Tibial nerve (tissue), 4 donors: ENCODE measurements around the gene PPP2R2C. TPM values are rescaled to one million over a fixed set of nuclear protein-coding genes. Genes with fewer than 3 reads are reported as not detected.
A peak's percentile ranks its signal among the peaks of the same experiment; 100 is the strongest.

Source experiments
- DNase-seq, 2 donors: peaks; one replicate each; pipeline ENCODE4 v3.0.0-alpha.2; 2019; ENCODE audit warnings: low spot score in 2 of 2
- H3K27ac ChIP-seq, 4 donors: fragments of 200-600 bp; sonication (generic) in 3 of 4; one replicate each; pipeline ENCODE4 v1.5.1; 2017 to 2019; ENCODE audit warnings: mild to moderate bottlenecking in 1 of 4
- H3K27me3 ChIP-seq, 2 donors: fragments of 200-600 bp; sonication (generic) in 1 of 2; one replicate each; pipeline versions ENCODE4 v1.5.1 to v1.6.0; 2017 to 2019
- H3K36me3 ChIP-seq, 3 donors: fragments of 200-600 bp; sonication (generic); one replicate each; pipeline ENCODE4 v1.5.1; 2018 to 2019
- H3K4me1 ChIP-seq, 4 donors: fragments of 200-600 bp; sonication (generic) in 3 of 4; one replicate each; pipeline ENCODE4 v1.5.1; 2017 to 2019
- H3K4me3 ChIP-seq, 4 donors: fragments of 200-600 bp; sonication (generic) in 3 of 4; one replicate each; pipeline ENCODE4 v1.5.1; 2017 to 2019; ENCODE audit warnings: mild to moderate bottlenecking in 1 of 4, moderate library complexity in 1 of 4
- H3K9me3 ChIP-seq, 4 donors: fragments of 200-600 bp; sonication (generic) in 3 of 4; one replicate each; pipeline ENCODE4 v1.5.1; 2017 to 2019
- CTCF ChIP-seq, 5 experiments: fragments of 200-600 bp in 3 of 5; fragments of 450-650 bp in 2 of 5; sonication (generic) in 3 of 5; IDR thresholded peaks; one replicate each; pipeline ENCODE4 v1.5.1; 2016 to 2019; ENCODE audit warnings: antibody characterized with exemption in 5 of 5, mild to moderate bottlenecking in 3 of 5, moderate library complexity in 2 of 5
- EP300 ChIP-seq, 2 donors: sonication (generic); formaldehyde crosslinking; IDR thresholded peaks; one replicate each; pipeline ENCODE4 v1.6.1; 2017; ENCODE audit warnings: antibody characterized with exemption in 2 of 2, mild to moderate bottlenecking in 1 of 2
- POLR2A ChIP-seq, 2 donors: fragments of 450-650 bp; IDR thresholded peaks; one replicate each; pipeline ENCODE4 v1.6.1; 2017; ENCODE audit warnings: antibody characterized with exemption in 2 of 2, mild to moderate bottlenecking in 2 of 2, moderate library complexity in 2 of 2
- WGBS, 2 donors: methylation state at CpG; one replicate each; pipeline ENCODE4 v1.1.5; 2018; 5-methylcytosine and 5-hydroxymethylcytosine counted together
- total RNA-seq, 4 donors: library from RNA; depleted of rRNA; stranded (reverse); fragments of >200 nt; gene quantifications; one replicate each; pipeline ENCODE4 v1.1.0, GENCODE V29; 2016

Gene PPP2R2C
- total RNA-seq, 4 donors from 2014 or later: under 0.01 to 0.66 (median 0.42) TPM; not detected in 1

DNA sequence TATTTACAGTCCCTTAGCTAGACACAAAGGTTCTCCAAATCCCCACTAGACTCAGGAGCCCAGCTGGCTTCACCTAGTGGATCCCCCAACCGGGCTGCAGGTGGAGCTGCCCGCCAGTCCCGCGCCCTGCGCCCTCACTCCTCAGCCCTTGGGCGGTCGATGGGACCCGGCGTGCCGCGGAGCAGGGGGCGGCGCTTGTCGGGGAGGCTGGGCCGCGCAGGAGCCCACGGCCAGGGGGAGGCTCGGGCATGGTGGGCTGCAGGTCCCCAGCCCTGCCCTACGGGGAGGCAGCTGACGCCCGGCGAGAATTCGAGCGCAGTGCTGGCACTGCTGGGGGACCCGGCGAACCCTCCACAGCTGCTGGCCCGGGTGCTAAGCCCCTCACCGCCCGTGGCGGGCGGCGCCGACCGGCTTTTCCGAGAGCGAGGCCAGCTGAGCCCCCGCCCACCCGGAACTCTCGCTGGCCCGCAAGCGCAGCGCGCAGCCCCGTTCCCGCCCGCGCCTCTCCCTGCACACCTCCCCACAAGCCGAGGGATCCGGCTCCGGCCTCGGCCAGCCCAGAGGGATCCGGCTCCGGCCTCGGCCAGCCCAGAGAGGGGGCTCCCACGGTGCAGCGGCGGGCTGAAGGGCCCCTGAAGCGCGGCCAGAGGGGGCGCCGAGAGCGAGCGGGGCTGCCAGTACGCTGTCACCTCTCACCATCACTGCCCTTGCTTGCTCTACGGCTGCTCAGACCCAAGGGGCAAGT lies 163.3 kb downstream of the PPP2R2C start:
- DNase-seq: no peak
- 2 to 4% methylated on average over 16 to 29 of the region's 65 CpGs for WGBS, 2 donors
- H3K27ac ChIP-seq: no peak overlapping the region

GRCh38 chr4:6307891-6308290 lies 164.5 kb downstream of the PPP2R2C start:
- 83 to 88% methylated on average over 8 of the region's 8 CpGs for WGBS, 2 donors
- H3K36me3 ChIP-seq: peaks cover 0 to 32% (median 0%) of the 10 kb centered on the region in 3 donors

More for the DNA sequence above, 163.3 kb downstream of the PPP2R2C start:
- Histone ChIP-seq H3K9me3 (no peaks in the 10 kb centered on the region), H3K4me1 (peaks cover 0 to 10% (median 5%) of the 10 kb centered on the region in 4 donors), H3K36me3 (peaks cover 0 to 20% (median 0%) of the 10 kb centered on the region in 3 donors), H3K27me3 (peaks cover 0 to 16% of the 10 kb centered on the region in 2 donors), H3K4me3 (peak overlapping the region; percentile 11 to 43 (median 38))
- TF ChIP-seq EP300 (IDR thresholded peaks at IDR 0.05) (no peak), POLR2A (IDR thresholded peaks at IDR 0.05) (no peak), CTCF (IDR thresholded peaks at IDR 0.05) (no peak)

DNA sequence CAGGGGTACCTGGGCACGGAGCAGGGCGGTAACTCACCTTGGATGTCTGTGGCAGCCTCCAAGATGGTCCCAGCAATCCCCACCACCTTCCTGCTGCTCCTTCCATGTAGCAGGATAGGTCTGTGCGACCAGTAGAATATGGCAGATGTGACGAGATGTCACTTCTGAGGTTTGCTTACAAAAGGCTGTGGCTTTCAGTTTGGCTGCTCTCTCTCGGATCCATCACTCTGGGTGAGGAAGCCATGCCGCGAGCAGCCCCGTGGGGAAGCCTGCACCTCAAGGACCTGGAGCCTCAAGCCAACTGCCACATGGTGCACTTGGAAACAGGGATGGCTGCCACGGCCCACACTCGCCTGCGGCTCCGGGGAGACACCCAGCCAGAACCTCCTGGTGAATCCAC lies 165.2 kb downstream of the PPP2R2C start:
- Histone ChIP-seq H3K4me3 (no peak overlapping the region), H3K9me3 (no peaks in the 10 kb centered on the region), H3K4me1 (peaks cover 0 to 10% (median 5%) of the 10 kb centered on the region in 4 donors), H3K27ac (no peak overlapping the region), H3K36me3 (peaks cover 0 to 38% (median 2%) of the 10 kb centered on the region in 3 donors), H3K27me3 (peaks cover 0 to 16% of the 10 kb centered on the region in 2 donors)
- no peak for TF ChIP-seq CTCF (IDR thresholded peaks at IDR 0.05)
- no peak for TF ChIP-seq POLR2A (IDR thresholded peaks at IDR 0.05)
- TF ChIP-seq EP300 (IDR thresholded peaks at IDR 0.05): no peak
- no peak for DNase-seq
- 82 to 87% methylated on average over 11 to 12 of the region's 12 CpGs for WGBS, 2 donors

More at GRCh38 chr4:6307891-6308290, 164.5 kb downstream of the PPP2R2C start:
- H3K27ac ChIP-seq: no peak overlapping the region
- H3K27me3 ChIP-seq: peaks cover 0 to 16% of the 10 kb centered on the region in 2 donors
- H3K9me3 ChIP-seq: no peaks in the 10 kb centered on the region
- H3K4me1 ChIP-seq: peaks cover 0 to 10% (median 5%) of the 10 kb centered on the region in 4 donors
- TF ChIP-seq CTCF (IDR thresholded peaks at IDR 0.05) (no peak), POLR2A (IDR thresholded peaks at IDR 0.05) (no peak), EP300 (IDR thresholded peaks at IDR 0.05) (no peak)
- DNase-seq: no peak
- H3K4me3 ChIP-seq: no peak overlapping the region

- Histone ChIP-seq H3K4me1 (peaks cover 0 to 10% (median 5%) of the 10 kb centered on the region in 4 donors), H3K9me3 (no peaks in the 10 kb centered on the region), H3K4me3 (no peak overlapping the region), H3K27ac (no peak overlapping the region), H3K36me3 (peaks cover 0 to 48% (median 6%) of the 10 kb centered on the region in 3 donors), H3K27me3 (peaks cover 0 to 16% of the 10 kb centered on the region in 2 donors)
- 78 to 85% methylated on average over 5 of the region's 5 CpGs for WGBS, 2 donors
- TF ChIP-seq POLR2A (IDR thresholded peaks at IDR 0.05): no peak
- no peak for TF ChIP-seq CTCF (IDR thresholded peaks at IDR 0.05)
- no peak for TF ChIP-seq EP300 (IDR thresholded peaks at IDR 0.05)
- DNase-seq: no peak
Measured at GRCh38 chr4:6306299-6306698, 166.1 kb downstream of the PPP2R2C start.

DNA sequence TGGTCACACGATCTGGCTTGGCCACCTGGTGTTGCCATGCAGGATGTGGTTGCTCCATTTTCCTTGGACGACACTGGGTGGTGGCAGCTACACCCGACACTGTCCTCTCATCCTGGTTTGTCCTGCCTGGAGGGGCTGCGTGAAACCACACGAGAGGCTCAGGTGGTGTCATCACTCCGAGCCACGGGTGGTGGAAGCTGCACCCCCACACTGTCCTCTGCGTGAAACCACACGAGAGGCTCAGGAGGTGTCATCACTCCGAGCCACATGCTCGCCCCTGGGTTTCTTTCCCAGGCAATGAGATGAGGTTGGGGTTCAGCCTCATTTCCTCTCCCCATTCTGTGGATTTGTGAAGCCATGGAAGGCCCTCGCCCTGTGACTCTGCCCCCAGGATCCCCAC lies 168.5 kb downstream of the PPP2R2C start:
- H3K36me3 ChIP-seq: peaks cover 0 to 70% (median 6%) of the 10 kb centered on the region in 3 donors
- TF ChIP-seq CTCF (IDR thresholded peaks at IDR 0.05) (no peak), EP300 (IDR thresholded peaks at IDR 0.05) (no peak), POLR2A (IDR thresholded peaks at IDR 0.05) (no peak)

More for the DNA sequence above, 168.5 kb downstream of the PPP2R2C start:
- Histone ChIP-seq H3K27ac (no peak overlapping the region), H3K4me3 (no peak overlapping the region), H3K4me1 (peaks cover 0 to 2% (median under 1%) of the 10 kb centered on the region in 4 donors), H3K27me3 (peaks cover 0 to 6% of the 10 kb centered on the region in 2 donors), H3K9me3 (no peaks in the 10 kb centered on the region)
- DNase-seq: no peak
- WGBS, 2 donors: 89% methylated on average over 7 to 12 of the region's 12 CpGs
